Astrocyte of the cerebellum (primary cell): ENCODE data around the gene TCP11.

Source experiments
- DNase-seq: peaks from one replicate; pipeline ENCODE4 v3.0.0-alpha.2; 2011; ENCODE audit warnings: low read depth
- H3K4me3 ChIP-seq: 2 replicates; pipeline ENCODE4 v1.5.1; 2011; ENCODE audit warnings: mild to moderate bottlenecking, low read depth, low read length, moderate library complexity
- CTCF ChIP-seq: IDR thresholded peaks from 2 replicates; pipeline ENCODE4 v1.5.1; 2012; ENCODE audit warnings: low read length, low read depth, moderate library complexity, mild to moderate bottlenecking; ENCODE audit errors: missing control alignments
- in situ Hi-C: cut with HindIII; loops from 2 replicates; pipeline ENCODE4 v1.10.0; 2017; ENCODE audit warnings: low sequenced_read_pairs

TCP11 gene

GRCh38 chr6:35083507-35083906 is 57.6 kb downstream of the TCP11 start:
- in situ Hi-C loops = no loop called here
- H3K4me3 ChIP-seq = no peak overlapping the region
- no peak for TF ChIP-seq CTCF
- no peak for DNase-seq

GRCh38 chr6:35082733-35083403 is 58.3 kb downstream of the TCP11 start:
- TF ChIP-seq CTCF = no peak
- no peak overlapping the region for H3K4me3 ChIP-seq
- in situ Hi-C loops = no loop called here
- peak; percentile 18 for DNase-seq

GRCh38 chr6:35082046-35082732 is 59.0 kb downstream of the TCP11 start:
- in situ Hi-C loops = no loop called here
- no peak for DNase-seq
- H3K4me3 ChIP-seq = no peak overlapping the region
- no peak for TF ChIP-seq CTCF

- DNase-seq = peak; percentile 38
- in situ Hi-C loops = no loop called here
- no peak for TF ChIP-seq CTCF
- H3K4me3 ChIP-seq = no peak overlapping the region
These were observed 59.7 kb downstream of the TCP11 start for GRCh38 chr6:35081426-35081851.

- DNase-seq = no peak
- TF ChIP-seq CTCF = no peak
- no peak overlapping the region for H3K4me3 ChIP-seq
- in situ Hi-C loops = no loop called here
These were observed 60.2 kb downstream of the TCP11 start for GRCh38 chr6:35080821-35081425.

GRCh38 chr6:35080016-35080680 is 61.0 kb downstream of the TCP11 start:
- TF ChIP-seq CTCF = no peak
- no peak overlapping the region for H3K4me3 ChIP-seq
- in situ Hi-C loops = no loop called here
- no peak for DNase-seq
